Nephron (organoid): ENCODE data around the gene CYP20A1.
"Not testable (repeated sequence)": the region's sequence is repeated elsewhere in the genome, so short reads cannot be mapped to it uniquely, and the experiment has no call there.

Experiments used
- H3K27ac Mint-ChIP-seq, 3 experiments: 2 replicates each; pipeline ENCODE4 v1.8.0; 2020; ENCODE audit warnings: mixed read lengths in 3 of 3, mild to moderate bottlenecking in 2 of 3, moderate library complexity in 1 of 3
- H3K27me3 Mint-ChIP-seq: 2 replicates; pipeline ENCODE4 v1.8.0; 2021; ENCODE audit warnings: low read depth, mild to moderate bottlenecking, moderate library complexity, mixed read lengths
- H3K36me3 Mint-ChIP-seq: 2 replicates; pipeline ENCODE4 v1.8.0; 2020; ENCODE audit warnings: low read depth, mixed read lengths
- H3K4me1 Mint-ChIP-seq: 2 replicates; pipeline ENCODE4 v1.8.0; 2020; ENCODE audit warnings: mixed read lengths
- H3K4me3 Mint-ChIP-seq, 3 experiments: 2 replicates each; pipeline ENCODE4 v1.8.0; 2020; ENCODE audit warnings: mild to moderate bottlenecking in 3 of 3, mixed read lengths in 3 of 3, moderate library complexity in 2 of 3
- H3K9me3 Mint-ChIP-seq: 2 replicates; pipeline ENCODE4 v1.8.0; 2020; ENCODE audit warnings: mixed read lengths
- TF ChIP-seq, protein P1 (sequence below), 3 experiments: fragments of 200-600 bp; sonication (generic); IDR thresholded peaks; one replicate each; pipeline ENCODE4 v1.5.0; 2021; ENCODE audit warnings: antibody characterized with exemption in 3 of 3; ENCODE audit not compliant: unreplicated experiment in 3 of 3

The CYP20A1 gene, protein sequence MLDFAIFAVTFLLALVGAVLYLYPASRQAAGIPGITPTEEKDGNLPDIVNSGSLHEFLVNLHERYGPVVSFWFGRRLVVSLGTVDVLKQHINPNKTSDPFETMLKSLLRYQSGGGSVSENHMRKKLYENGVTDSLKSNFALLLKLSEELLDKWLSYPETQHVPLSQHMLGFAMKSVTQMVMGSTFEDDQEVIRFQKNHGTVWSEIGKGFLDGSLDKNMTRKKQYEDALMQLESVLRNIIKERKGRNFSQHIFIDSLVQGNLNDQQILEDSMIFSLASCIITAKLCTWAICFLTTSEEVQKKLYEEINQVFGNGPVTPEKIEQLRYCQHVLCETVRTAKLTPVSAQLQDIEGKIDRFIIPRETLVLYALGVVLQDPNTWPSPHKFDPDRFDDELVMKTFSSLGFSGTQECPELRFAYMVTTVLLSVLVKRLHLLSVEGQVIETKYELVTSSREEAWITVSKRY

DNA sequence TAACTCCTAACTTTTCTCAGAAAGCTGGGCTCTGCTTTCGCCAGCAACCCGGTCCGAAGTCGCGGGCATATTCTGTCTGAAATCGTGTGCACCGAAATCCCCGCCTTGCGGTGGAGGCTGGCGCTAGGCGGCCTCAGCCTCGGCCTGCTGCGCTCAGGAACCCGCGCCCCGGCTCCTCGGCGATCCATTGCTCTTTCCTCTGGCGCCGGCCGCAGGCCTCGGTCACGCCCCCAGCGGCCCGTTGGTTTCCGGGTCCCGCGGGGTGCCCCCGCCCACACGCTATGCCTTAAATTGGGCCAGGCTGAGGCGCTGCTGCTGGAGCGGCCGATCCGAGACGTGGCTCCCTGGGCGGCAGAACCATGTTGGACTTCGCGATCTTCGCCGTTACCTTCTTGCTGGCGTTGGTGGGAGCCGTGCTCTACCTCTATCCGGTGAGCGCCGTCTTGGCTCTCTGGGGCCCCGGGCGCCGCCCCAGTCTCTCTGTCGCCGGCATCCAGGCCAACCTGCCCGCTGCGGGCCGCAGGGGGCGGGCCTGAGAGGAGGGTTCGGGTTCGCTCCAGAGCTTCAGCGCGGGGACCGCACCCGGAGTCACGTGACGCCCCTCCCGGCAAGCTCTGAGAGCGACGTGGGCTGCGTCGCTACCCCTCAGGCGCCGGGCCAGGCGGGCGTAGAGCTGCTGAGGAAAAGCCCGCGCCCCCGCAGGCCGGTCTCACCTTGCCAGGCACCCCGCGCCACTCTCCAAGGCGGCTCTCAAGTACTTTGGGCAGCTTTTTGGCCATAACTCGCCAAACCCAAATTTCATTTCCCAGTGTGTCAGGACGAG, at the start of gene CYP20A1:
CYP20A1 (plus strand) TSS at position 315 of the 823 bp plus-strand sequence; CDS start at position 360, 45 bp downstream.
- Mint-ChIP-seq H3K4me3 (peak within 1 kb of the TSS; percentile 95 to 99 (median 96)), H3K4me1 (peaks cover 13% of the 10 kb centered on the region), H3K27ac (peak within 1 kb of the TSS; percentile 89 to 98 (median 97)), H3K27me3 (no peaks in the 10 kb centered on the region), H3K9me3 (no peaks in the 10 kb centered on the region), H3K36me3 (peaks cover 29% of the 10 kb centered on the region)
- TF ChIP-seq, protein P1, sequence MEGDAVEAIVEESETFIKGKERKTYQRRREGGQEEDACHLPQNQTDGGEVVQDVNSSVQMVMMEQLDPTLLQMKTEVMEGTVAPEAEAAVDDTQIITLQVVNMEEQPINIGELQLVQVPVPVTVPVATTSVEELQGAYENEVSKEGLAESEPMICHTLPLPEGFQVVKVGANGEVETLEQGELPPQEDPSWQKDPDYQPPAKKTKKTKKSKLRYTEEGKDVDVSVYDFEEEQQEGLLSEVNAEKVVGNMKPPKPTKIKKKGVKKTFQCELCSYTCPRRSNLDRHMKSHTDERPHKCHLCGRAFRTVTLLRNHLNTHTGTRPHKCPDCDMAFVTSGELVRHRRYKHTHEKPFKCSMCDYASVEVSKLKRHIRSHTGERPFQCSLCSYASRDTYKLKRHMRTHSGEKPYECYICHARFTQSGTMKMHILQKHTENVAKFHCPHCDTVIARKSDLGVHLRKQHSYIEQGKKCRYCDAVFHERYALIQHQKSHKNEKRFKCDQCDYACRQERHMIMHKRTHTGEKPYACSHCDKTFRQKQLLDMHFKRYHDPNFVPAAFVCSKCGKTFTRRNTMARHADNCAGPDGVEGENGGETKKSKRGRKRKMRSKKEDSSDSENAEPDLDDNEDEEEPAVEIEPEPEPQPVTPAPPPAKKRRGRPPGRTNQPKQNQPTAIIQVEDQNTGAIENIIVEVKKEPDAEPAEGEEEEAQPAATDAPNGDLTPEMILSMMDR (IDR thresholded peaks at IDR 0.05; ENCODE audit: unreplicated experiment in 3 of 3): peak; percentile 25 to 44 (median 40)

DNA sequence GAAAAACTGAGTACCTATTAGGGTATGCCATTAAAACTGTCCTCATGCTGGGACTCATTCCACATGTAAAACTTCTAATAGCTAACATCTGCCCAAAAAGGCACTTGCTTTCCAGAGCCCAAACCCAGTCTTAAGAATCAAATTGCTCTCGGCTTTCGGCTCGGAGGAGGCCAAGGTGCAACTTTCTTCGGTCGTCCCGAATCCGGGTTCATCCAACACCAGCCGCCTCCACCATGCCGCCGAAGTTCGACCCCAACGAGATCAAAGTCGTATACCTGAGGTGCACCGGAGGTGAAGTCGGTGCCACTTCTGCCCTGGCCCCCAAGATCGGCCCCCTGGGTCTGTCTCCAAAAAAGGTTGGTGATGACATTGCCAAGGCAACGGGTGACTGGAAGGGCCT, 48.3 kb upstream of the CYP20A1 start:
- H3K9me3 Mint-ChIP-seq, H3K4me3 Mint-ChIP-seq, H3K27me3 Mint-ChIP-seq, H3K4me1 Mint-ChIP-seq, H3K27ac Mint-ChIP-seq: not testable (repeated sequence)
- H3K36me3 Mint-ChIP-seq: peaks cover 60% of the 10 kb centered on the region

DNA sequence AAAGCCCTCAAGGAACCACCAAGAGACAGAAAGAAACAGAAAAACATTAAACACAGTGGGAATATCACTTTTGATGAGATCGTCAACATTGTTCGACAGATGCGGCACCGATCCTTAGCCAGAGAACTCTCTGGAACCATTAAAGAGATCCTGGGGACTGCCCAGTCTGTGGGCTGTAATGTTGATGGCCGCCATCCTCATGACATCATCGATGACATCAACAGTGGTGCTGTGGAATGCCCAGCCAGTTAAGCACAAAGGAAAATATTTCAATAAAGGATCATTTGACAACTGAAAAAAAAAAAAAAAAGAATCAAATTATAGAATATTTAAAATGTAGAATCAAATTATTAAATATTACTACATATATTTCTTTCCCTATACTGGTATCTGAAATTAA, 47.8 kb upstream of the CYP20A1 start:
- H3K9me3 Mint-ChIP-seq, H3K4me1 Mint-ChIP-seq, H3K27me3 Mint-ChIP-seq, H3K4me3 Mint-ChIP-seq, H3K27ac Mint-ChIP-seq: not testable (repeated sequence)
- H3K36me3 Mint-ChIP-seq: peaks cover 56% of the 10 kb centered on the region

DNA sequence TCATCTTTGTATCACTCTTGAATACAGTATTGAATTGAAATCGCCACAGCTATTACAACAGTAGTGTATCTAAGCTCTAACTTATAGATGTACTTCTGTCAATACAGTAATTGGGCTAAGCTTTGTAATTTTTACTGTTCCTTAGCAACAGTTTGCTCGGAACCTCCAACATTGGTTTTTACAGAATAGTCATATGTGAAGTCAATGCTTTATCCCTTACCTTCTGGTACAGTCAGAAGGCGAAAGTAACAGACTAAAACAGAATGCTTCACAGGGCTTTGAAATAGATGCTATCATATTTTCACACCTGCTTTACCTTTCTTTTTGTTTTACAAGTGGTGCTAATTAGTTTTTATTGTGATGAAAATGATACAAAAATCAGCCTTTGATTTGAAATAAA, 46.9 kb upstream of the CYP20A1 start:
- no peaks in the 10 kb centered on the region for H3K27me3 Mint-ChIP-seq
- H3K36me3 Mint-ChIP-seq: peaks cover 48% of the 10 kb centered on the region
- H3K4me1 Mint-ChIP-seq: no peaks in the 10 kb centered on the region
- no peaks in the 10 kb centered on the region for H3K9me3 Mint-ChIP-seq
- no peak overlapping the region for H3K4me3 Mint-ChIP-seq
- TF ChIP-seq, protein P1 (IDR thresholded peaks at IDR 0.05; ENCODE audit: unreplicated experiment in 3 of 3): no peak
- H3K27ac Mint-ChIP-seq: no peak overlapping the region

DNA sequence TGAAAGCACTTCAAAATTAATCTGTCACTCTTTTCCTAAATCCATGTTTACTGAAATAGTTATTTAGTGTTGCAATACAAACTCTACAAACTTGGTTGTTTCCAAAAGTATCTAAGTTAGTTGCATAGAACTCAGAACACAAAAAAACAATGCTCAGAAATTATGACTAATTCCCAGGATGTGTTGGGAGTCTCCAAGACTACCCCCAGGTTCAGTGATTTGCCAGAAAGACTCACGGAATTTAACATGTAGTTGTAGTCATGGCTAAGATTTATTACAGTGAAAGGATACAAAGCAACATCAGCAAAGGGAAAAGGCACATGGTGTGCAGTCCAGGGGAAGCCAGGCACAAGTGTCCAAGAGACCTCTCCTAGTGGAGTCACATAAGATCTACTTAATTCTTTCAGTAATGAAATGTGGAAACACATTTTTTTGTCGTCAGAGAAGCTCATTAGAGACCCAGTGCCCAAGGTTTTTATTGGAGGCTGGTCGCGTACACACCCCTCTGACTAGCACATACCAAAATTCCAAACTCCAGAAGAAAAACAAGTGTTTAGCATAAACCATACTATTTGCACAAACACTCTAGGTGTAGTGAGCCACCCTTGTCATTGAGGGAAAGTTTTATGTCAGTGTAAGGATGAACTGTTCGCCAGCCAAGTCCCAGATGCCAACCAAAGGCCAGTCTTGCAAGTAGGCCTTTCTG, 43.3 kb upstream of the CYP20A1 start:
- H3K4me1 Mint-ChIP-seq: no peaks in the 10 kb centered on the region
- H3K9me3 Mint-ChIP-seq: no peaks in the 10 kb centered on the region
- H3K36me3 Mint-ChIP-seq: peaks cover 34% of the 10 kb centered on the region
- H3K27me3 Mint-ChIP-seq: no peaks in the 10 kb centered on the region
- no peak overlapping the region for H3K27ac Mint-ChIP-seq
- TF ChIP-seq, protein P1 (IDR thresholded peaks at IDR 0.05; ENCODE audit: unreplicated experiment in 3 of 3): no peak
- no peak overlapping the region for H3K4me3 Mint-ChIP-seq

DNA sequence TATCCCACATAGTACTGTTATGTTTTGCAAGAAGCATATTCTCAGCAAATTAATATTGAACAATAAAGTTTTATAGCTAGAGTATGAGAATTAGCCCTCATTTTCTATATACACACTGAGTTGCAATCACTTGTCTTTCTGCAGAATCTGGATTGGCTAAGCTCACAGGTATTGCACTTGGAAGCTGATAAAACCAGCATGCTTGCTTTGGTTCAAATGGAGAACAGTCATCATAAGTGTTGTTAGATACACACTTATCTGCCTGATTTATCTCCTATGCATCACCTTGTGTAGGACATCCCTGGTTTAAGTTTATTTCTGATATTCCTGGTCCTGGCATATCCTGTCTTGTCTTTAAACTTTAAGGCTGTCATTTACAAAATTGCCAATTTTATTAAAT, 38.0 kb upstream of the CYP20A1 start:
- H3K4me1 Mint-ChIP-seq: no peaks in the 10 kb centered on the region
- no peak overlapping the region for H3K27ac Mint-ChIP-seq
- H3K27me3 Mint-ChIP-seq: no peaks in the 10 kb centered on the region
- peaks cover 3% of the 10 kb centered on the region for H3K9me3 Mint-ChIP-seq
- peaks cover 28% of the 10 kb centered on the region for H3K36me3 Mint-ChIP-seq
- H3K4me3 Mint-ChIP-seq: no peak overlapping the region
- TF ChIP-seq, protein P1 (IDR thresholded peaks at IDR 0.05; ENCODE audit: unreplicated experiment in 3 of 3): no peak
